K562 (cell line): ENCODE measurements around the gene HS2ST1. TPM values are rescaled to one million over a fixed set of nuclear protein-coding genes. Genes with fewer than 3 reads are reported as not detected.

ENCODE experiments used
- ATF7 ChIP-seq: fragments of 450-650 bp; IDR thresholded peaks from 2 replicates; pipeline ENCODE4 v1.7.1; 2014; ENCODE audit warnings: mild to moderate bottlenecking, moderate library complexity
- DMBX1 ChIP-seq: fragments of 250-450 bp; sonication (Bioruptor Pico); IDR thresholded peaks from 2 replicates; pipeline ENCODE4 v1.8.0; 2022; ENCODE audit warnings: inconsistent platforms, mild to moderate bottlenecking, moderate library complexity, borderline replicate concordance
- DPF2 ChIP-seq: fragments of 450-650 bp; IDR thresholded peaks from 2 replicates; pipeline ENCODE4 v1.6.1; 2016
- ELF1 ChIP-seq: fragments of 200-800 bp; sonication (Bioruptor generic); IDR thresholded peaks from 2 replicates; pipeline ENCODE4 v1.6.1; 2016; ENCODE audit warnings: missing genetic modification characterization, missing compliant biosample characterization
- EWSR1 ChIP-seq: fragments of 450-650 bp; IDR thresholded peaks from 2 replicates; pipeline ENCODE4 v1.6.1; 2018; ENCODE audit warnings: borderline replicate concordance, mild to moderate bottlenecking, low read depth, moderate library complexity; ENCODE audit not compliant: partially characterized antibody
- FOXA3 ChIP-seq, 2 experiments: fragments of 450-650 bp in 1 of 2; sonication (generic) in 1 of 2; formaldehyde crosslinking; IDR thresholded peaks in 1 of 2; conservative IDR thresholded peaks in 1 of 2; 2 replicates each; pipeline versions ENCODE4 v1.4.0 to v1.8.0; 2020 to 2022; ENCODE audit warnings: mild to moderate bottlenecking in 2 of 2, missing genetic modification reagents in 1 of 2
- GATAD2B ChIP-seq: fragments of 450-650 bp; IDR thresholded peaks from 2 replicates; pipeline ENCODE4 v1.6.1; 2017; ENCODE audit warnings: mild to moderate bottlenecking, borderline replicate concordance
- ID3 ChIP-seq, 2 experiments: fragments of 250-450 bp in 1 of 2; fragments of 450-650 bp in 1 of 2; sonication (Bioruptor Pico) in 1 of 2; IDR thresholded peaks; 2 replicates each; pipeline versions ENCODE4 v1.6.1 to v1.8.0; 2016 to 2021; ENCODE audit warnings: mild to moderate bottlenecking in 2 of 2, moderate library complexity in 2 of 2, missing compliant biosample characterization in 1 of 2, missing genetic modification characterization in 1 of 2
- MEF2A ChIP-seq: IDR thresholded peaks from 2 replicates; pipeline ENCODE4 v1.6.1; 2011; ENCODE audit warnings: low read depth, mild to moderate bottlenecking, low read length, moderate library complexity; ENCODE audit not compliant: control insufficient read depth
- MEF2D ChIP-seq: conservative IDR thresholded peaks from 2 replicates; pipeline ENCODE4 v1.6.1; 2016; ENCODE audit warnings: low read depth, missing genetic modification characterization, missing compliant biosample characterization
- TFE3 ChIP-seq: fragments of 450-650 bp; formaldehyde crosslinking; IDR thresholded peaks from 2 replicates; pipeline ENCODE4 v1.4.0; 2020; ENCODE audit warnings: mild to moderate bottlenecking, mixed read lengths
- THAP12 ChIP-seq: fragments of 250-450 bp; sonication (Bioruptor Pico); IDR thresholded peaks from 2 replicates; pipeline ENCODE4 v1.9.0; 2021; ENCODE audit warnings: mild to moderate bottlenecking, inconsistent platforms
- ZNF133 ChIP-seq: fragments of 250-450 bp; sonication (Bioruptor Pico); IDR thresholded peaks from 2 replicates; pipeline ENCODE4 v1.4.0; 2020; ENCODE audit warnings: mild to moderate bottlenecking
- ZNF398 ChIP-seq: fragments of 250-450 bp; sonication (Bioruptor Pico); IDR thresholded peaks from 2 replicates; pipeline ENCODE4 v1.8.0; 2021; ENCODE audit warnings: moderate library complexity, mild to moderate bottlenecking, inconsistent platforms
- ZNF512 ChIP-seq: IDR thresholded peaks from 2 replicates; pipeline ENCODE4 v1.6.1; 2016; ENCODE audit warnings: missing genetic modification characterization, missing compliant biosample characterization
- ZNF668 ChIP-seq: fragments of 250-450 bp; sonication (Bioruptor Pico); IDR thresholded peaks from 2 replicates; pipeline ENCODE4 v1.8.0; 2022; ENCODE audit warnings: mild to moderate bottlenecking, inconsistent platforms
- polyA plus RNA-seq, 8 experiments: library from polyadenylated mRNA; depleted of rRNA in 4 of 8; stranded (reverse) in 5 of 8; unstranded in 3 of 8; fragments of >200 nt; fragmentation: Nextera tagmentation in 2 of 8; fragmentation: Illumina TruSeq in 1 of 8; extraction: Ambion mirVana in 2 of 8; extraction: Trizol in 1 of 8; gene quantifications; 2 replicates each; pipeline versions ENCODE4 v1.2.1 to v1.2.3, GENCODE V29; 2011 to 2014; ENCODE audit warnings: inconsistent platforms in 1 of 8, missing spikeins in 1 of 8
- total RNA-seq, 7 experiments: library from RNA; depleted of rRNA in 6 of 7; stranded (reverse); fragments of >200 nt in 6 of 7; fragmentation: Illumina TruSeq in 2 of 7; extraction: Trizol in 2 of 7; gene quantifications; 2 replicates each; pipeline versions ENCODE4 v1.2.1 to v1.2.3, GENCODE V29; 2011 to 2021; ENCODE audit warnings: low replicate concordance in 1 of 7

HS2ST1 gene
- total and polyA plus RNA-seq, 9 of the 15 experiments (the other 6 are each of a cell fraction or from before 2014, with no cell fraction given), result 7.7 to 43.3 (median 25.8) TPM

GRCh38 chr1:87131809-87132283 lies 217.4 kb downstream of the HS2ST1 start (continued):
- TF ChIP-seq ZNF398 (CRISPR knock-in tag) (no peak), GATAD2B (no peak), DPF2 (no peak), ZNF668 (CRISPR knock-in tag) (no peak), MEF2A (no peak), THAP12 (CRISPR knock-in tag) (no peak), FOXA3 (CRISPR knock-in tag; conservative IDR thresholded peaks at IDR 0.05 in 1 of 2, IDR thresholded peaks at IDR 0.05 in 1 of 2) (no peak), EWSR1 (no peak), ID3 (CRISPR knock-in tag; IDR thresholded peaks at IDR 0.05) (no peak), ID3 (tag; IDR thresholded peaks at IDR 0.05) (0 out of 2 replicates have a peak, but pooled peaks have one; percentile 30), MEF2D (no peak), ZNF512 (no peak), ATF7 (no peak), ZNF133 (CRISPR knock-in tag) (no peak), DMBX1 (CRISPR knock-in tag) (no peak), TFE3 (no peak), ELF1 (tag) (no peak)
- TF ChIP-seq, all 486 proteins: peak for 30
